Measurements from ENCODE around the gene DDC. TPM values are rescaled to one million over a fixed set of nuclear protein-coding genes. Genes with fewer than 3 reads are reported as not detected.

Gene DDC
- total RNA-seq, 1 experiment from 2014 or later = not detected

GRCh38 chr7:50558294-50559053 is 6.7 kb downstream of the DDC start:
- Histone ChIP-seq H3K4me1 (ENCODE audit: control insufficient read depth in 1 of 2, insufficient read depth in 2 of 2, low read length in 2 of 2) (no peaks in the 10 kb centered on the region), H2AFZ (ENCODE audit: low read depth, low read length, poor library complexity, severe bottlenecking) (no peak overlapping the region), H3K36me3 (ENCODE audit: control insufficient read depth in 1 of 2, insufficient read depth in 2 of 2, low read length in 2 of 2) (no peaks in the 10 kb centered on the region), H3K79me2 (ENCODE audit: insufficient read depth, low read length) (no peaks in the 10 kb centered on the region), H3K4me2 (ENCODE audit: low read length) (no peak overlapping the region), H3K9me3 (ENCODE audit: control insufficient read depth in 1 of 2, insufficient read depth in 1 of 2, low read depth in 1 of 2, low read length in 2 of 2) (no peaks in the 10 kb centered on the region), H3K9me2 (ENCODE audit: insufficient read depth) (no peaks in the 10 kb centered on the region), H3K27ac (ENCODE audit: low read depth, low read length) (no peak overlapping the region), H3K27me3 (ENCODE audit: insufficient read depth, low read length) (peaks cover 29% of the 10 kb centered on the region; the same call in 1 of the 2 replicates), H3K9ac (ENCODE audit: low read length) (no peak overlapping the region), H3K4me3 (replicated peaks in 1 of 2; ENCODE audit: low read depth in 1 of 2, low read length in 2 of 2) (no peak overlapping the region), H4K20me1 (ENCODE audit: insufficient read depth) (no peaks in the 10 kb centered on the region)
- intact Hi-C loops (cut with micrococcal nuclease) = no loop called here
- TF ChIP-seq ATF3 (IDR thresholded peaks at IDR 0.05) = no peak
- TF ChIP-seq YY1 (IDR thresholded peaks at IDR 0.05; ENCODE audit: extremely low read depth, insufficient replicate concordance, low read depth, low read length) = no peak
- no peak for TF ChIP-seq SP1 (IDR thresholded peaks at IDR 0.05; ENCODE audit: low read depth)
- no peak for TF ChIP-seq TCF7L2 (IDR thresholded peaks at IDR 0.05; ENCODE audit: borderline replicate concordance, extremely low read depth, insufficient read depth, insufficient read length)
- ChIA-PET RAD21 (ENCODE audit: low non-redundant PET in 1 of 2, low total read pairs in 2 of 2, uncharacterized antibody in 2 of 2, unreplicated experiment in 2 of 2) (no interaction called here), POLR2A (no interaction called here), CTCF (no interaction called here)
- DNase-seq (ENCODE audit: low read depth, low spot score) (no peak), ATAC-seq (no peak)
- BruUV-seq (replicated peaks) = no TSS peak

DNA sequence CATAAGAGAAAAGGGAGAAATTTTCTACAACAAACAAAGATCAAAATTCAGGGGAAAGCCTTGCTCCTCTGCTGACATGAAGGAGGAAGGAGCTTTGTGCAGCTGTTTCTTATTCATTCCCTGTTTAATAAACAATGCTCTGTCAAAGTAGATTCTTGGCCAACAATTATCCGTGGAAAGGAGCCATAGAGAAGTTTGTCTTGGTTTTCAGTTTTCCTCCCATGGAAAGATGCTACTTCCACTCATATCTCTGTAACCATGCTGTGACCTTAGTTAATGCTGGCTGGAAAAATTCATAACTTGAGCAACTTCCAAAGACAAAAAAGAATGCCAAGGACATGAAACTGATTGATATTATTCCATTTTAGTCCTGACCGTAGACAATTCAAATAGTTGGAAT is 8.1 kb downstream of the DDC start:
- Histone ChIP-seq H3K9ac (ENCODE audit: low read length) (no peak overlapping the region), H3K9me3 (ENCODE audit: control insufficient read depth in 1 of 2, insufficient read depth in 1 of 2, low read depth in 1 of 2, low read length in 2 of 2) (no peaks in the 10 kb centered on the region), H2AFZ (ENCODE audit: low read depth, low read length, poor library complexity, severe bottlenecking) (no peak overlapping the region), H3K4me1 (ENCODE audit: control insufficient read depth in 1 of 2, insufficient read depth in 2 of 2, low read length in 2 of 2) (no peaks in the 10 kb centered on the region), H3K4me3 (replicated peaks in 1 of 2; ENCODE audit: low read depth in 1 of 2, low read length in 2 of 2) (no peak overlapping the region), H3K79me2 (ENCODE audit: insufficient read depth, low read length) (no peaks in the 10 kb centered on the region), H4K20me1 (ENCODE audit: insufficient read depth) (no peaks in the 10 kb centered on the region), H3K27me3 (ENCODE audit: insufficient read depth, low read length) (peaks cover 29% of the 10 kb centered on the region; the same call in 1 of the 2 replicates), H3K9me2 (ENCODE audit: insufficient read depth) (no peaks in the 10 kb centered on the region), H3K27ac (ENCODE audit: low read depth, low read length) (no peak overlapping the region), H3K4me2 (ENCODE audit: low read length) (no peak overlapping the region), H3K36me3 (ENCODE audit: control insufficient read depth in 1 of 2, insufficient read depth in 2 of 2, low read length in 2 of 2) (no peaks in the 10 kb centered on the region)
- no TSS peak for BruUV-seq (replicated peaks)
- intact Hi-C loops (cut with micrococcal nuclease) = no loop called here
- TF ChIP-seq JUND (IDR thresholded peaks at IDR 0.05) (no peak), CTCF (IDR thresholded peaks at IDR 0.05 in 2 of 3, conservative IDR thresholded peaks at IDR 0.05 in 1 of 3; ENCODE audit: borderline replicate concordance in 1 of 3, insufficient read depth in 1 of 3, low read depth in 2 of 3, low read length in 2 of 3) (no peak), SIN3A (IDR thresholded peaks at IDR 0.05; ENCODE audit: low read depth) (no peak), FOSL1 (IDR thresholded peaks at IDR 0.05; ENCODE audit: low read depth) (no peak), SRF (IDR thresholded peaks at IDR 0.05; ENCODE audit: low read depth) (no peak), RAD21 (IDR thresholded peaks at IDR 0.05; ENCODE audit: low read depth) (no peak)
- ChIA-PET CTCF (no interaction called here), POLR2A (no interaction called here), RAD21 (ENCODE audit: low non-redundant PET in 1 of 2, low total read pairs in 2 of 2, uncharacterized antibody in 2 of 2, unreplicated experiment in 2 of 2) (no interaction called here)
- ATAC-seq (no peak), DNase-seq (ENCODE audit: low read depth, low spot score) (no peak)

All from HCT116 (cell line).